Right lobe of liver (tissue), 6 donors: ENCODE data around the gene SEC14L1. TPM values are rescaled to one million over a fixed set of nuclear protein-coding genes. Genes with fewer than 3 reads are reported as not detected.
"Not testable (repeated sequence)": the region's sequence is repeated elsewhere in the genome, so short reads cannot be mapped to it uniquely, and the experiment has no call there.

Source experiments
- ATAC-seq, 4 donors: fragments of 200-7000 bp; cut with Tn5 transposase; one replicate each; pipeline ENCODE4 v1.9.1; 2020; ENCODE audit warnings: mild to moderate bottlenecking in 4 of 4, moderate library complexity in 4 of 4
- DNase-seq, 3 donors: peaks; one replicate each; pipeline ENCODE4 v3.0.0-alpha.2; 2020
- H3K27ac ChIP-seq, 3 donors: fragments of 200-600 bp; one replicate each; pipeline ENCODE4 v1.8.0; 2022
- H3K27me3 ChIP-seq, 2 donors: fragments of 200-600 bp; one replicate each; pipeline ENCODE4 v1.8.0; 2022
- H3K36me3 ChIP-seq, 4 donors: fragments of 200-600 bp; sonication (generic) in 1 of 4; one replicate each; pipeline versions ENCODE4 v1.5.1 to v1.8.0; 2017 to 2022; ENCODE audit warnings: control low read depth in 1 of 4
- H3K4me1 ChIP-seq, 4 donors: fragments of 200-600 bp; sonication (generic) in 1 of 4; one replicate each; pipeline versions ENCODE4 v1.5.1 to v1.8.0; 2017 to 2022; ENCODE audit warnings: control low read depth in 1 of 4
- H3K4me3 ChIP-seq, 3 donors: fragments of 200-600 bp; one replicate each; pipeline ENCODE4 v1.8.0; 2022
- H3K9me3 ChIP-seq, 4 donors: fragments of 200-600 bp; sonication (generic) in 1 of 4; one replicate each; pipeline versions ENCODE4 v1.5.1 to v1.8.0; 2017 to 2022; ENCODE audit warnings: control low read depth in 1 of 4
- POLR2A ChIP-seq: fragments of 450-650 bp; IDR thresholded peaks from one replicate; pipeline ENCODE4 v1.6.1; 2017; ENCODE audit warnings: antibody characterized with exemption, mild to moderate bottlenecking
- WGBS: methylation state at CpG from one replicate; pipeline ENCODE4 v1.1.6; 2018; ENCODE audit warnings: low coverage, low lambda C conversion rate; ENCODE audit not compliant: insufficient coverage; ENCODE audit errors: missing lambda C conversion rate; 5-methylcytosine and 5-hydroxymethylcytosine counted together
- intact Hi-C, 2 donors: fragments of 100-400 bp; cut with DNase I; formaldehyde crosslinking; loops; one replicate each; pipeline versions ENCODE4 v1.11.2 to v1.14.1; 2022
- total RNA-seq, 6 experiments: library from RNA; depleted of rRNA in 2 of 6; stranded (reverse); fragments of >200 nt in 2 of 6; fragmentation: NEBNext Ultra II Directional in 3 of 6; extraction: Animal tissue kit (Norgen Biotek cat#: 25700) in 3 of 6; gene quantifications; one replicate each; pipeline versions ENCODE4 v1.1.0 to v1.2.4, GENCODE V29; 2016 to 2023
- TF ChIP-seq, protein P1 (sequence below), 4 donors: fragments of 200-600 bp in 3 of 4; fragments of 450-650 bp in 1 of 4; IDR thresholded peaks; one replicate each; pipeline versions ENCODE4 v1.5.1 to v1.8.0; 2016 to 2022; ENCODE audit warnings: antibody characterized with exemption in 4 of 4, mild to moderate bottlenecking in 2 of 4
- donor health status: DM: no; HTN: yes; CAD: no.
- donor health status: DM: no; HTN: no; CAD: no.
- donor health status: DM: no; HTN: no; CAD: no.
- donor health status: DM: no; HTN: yes; CAD: no.
- donor health status: DM: no; HTN: yes; CAD: no.

SEC14L1 gene
- total RNA-seq, 6 experiments from 2014 or later: 21.5 to 44.4 (median 24.9) TPM

DNA sequence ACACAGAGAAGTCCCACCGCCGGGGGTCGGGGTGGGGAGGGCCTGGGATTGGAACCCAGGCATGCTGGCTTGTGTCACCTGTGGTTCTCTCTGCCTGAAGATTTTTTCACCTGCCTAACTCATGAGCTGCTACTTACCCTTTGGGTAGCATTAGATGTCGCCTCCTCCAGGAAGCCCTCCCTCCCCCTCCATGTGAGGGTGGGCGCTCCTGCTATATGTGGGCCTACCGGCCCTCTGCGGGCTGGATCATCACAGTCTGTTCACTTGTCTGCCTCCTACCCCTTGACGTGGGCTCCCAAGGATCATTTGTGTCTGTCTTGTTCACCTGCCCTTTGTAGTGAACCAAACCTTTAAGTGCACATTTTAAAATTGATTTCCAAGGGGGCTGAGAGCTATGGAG is 106.8 kb downstream of the SEC14L1 start:
- ATAC-seq (no peak), DNase-seq (no peak)
- H3K27ac ChIP-seq: no peak overlapping the region
- H3K36me3 ChIP-seq: no peaks in the 10 kb centered on the region
- intact Hi-C loops: loop anchor here (5.0 kb wide), 1 partner anchor 165 kb away; no protein-coding TSS in a partner anchor
- H3K9me3 ChIP-seq: no peaks in the 10 kb centered on the region
- H3K4me1 ChIP-seq: peaks cover 0 to 9% (median 2%) of the 10 kb centered on the region in 4 donors
- H3K4me3 ChIP-seq: no peak overlapping the region
- no peaks in the 10 kb centered on the region for H3K27me3 ChIP-seq
- WGBS: 4% methylated on average over 6 of the region's 8 CpGs
- TF ChIP-seq POLR2A: no peak
- TF ChIP-seq, protein P1, sequence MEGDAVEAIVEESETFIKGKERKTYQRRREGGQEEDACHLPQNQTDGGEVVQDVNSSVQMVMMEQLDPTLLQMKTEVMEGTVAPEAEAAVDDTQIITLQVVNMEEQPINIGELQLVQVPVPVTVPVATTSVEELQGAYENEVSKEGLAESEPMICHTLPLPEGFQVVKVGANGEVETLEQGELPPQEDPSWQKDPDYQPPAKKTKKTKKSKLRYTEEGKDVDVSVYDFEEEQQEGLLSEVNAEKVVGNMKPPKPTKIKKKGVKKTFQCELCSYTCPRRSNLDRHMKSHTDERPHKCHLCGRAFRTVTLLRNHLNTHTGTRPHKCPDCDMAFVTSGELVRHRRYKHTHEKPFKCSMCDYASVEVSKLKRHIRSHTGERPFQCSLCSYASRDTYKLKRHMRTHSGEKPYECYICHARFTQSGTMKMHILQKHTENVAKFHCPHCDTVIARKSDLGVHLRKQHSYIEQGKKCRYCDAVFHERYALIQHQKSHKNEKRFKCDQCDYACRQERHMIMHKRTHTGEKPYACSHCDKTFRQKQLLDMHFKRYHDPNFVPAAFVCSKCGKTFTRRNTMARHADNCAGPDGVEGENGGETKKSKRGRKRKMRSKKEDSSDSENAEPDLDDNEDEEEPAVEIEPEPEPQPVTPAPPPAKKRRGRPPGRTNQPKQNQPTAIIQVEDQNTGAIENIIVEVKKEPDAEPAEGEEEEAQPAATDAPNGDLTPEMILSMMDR (IDR thresholded peaks at IDR 0.05): no peak

DNA sequence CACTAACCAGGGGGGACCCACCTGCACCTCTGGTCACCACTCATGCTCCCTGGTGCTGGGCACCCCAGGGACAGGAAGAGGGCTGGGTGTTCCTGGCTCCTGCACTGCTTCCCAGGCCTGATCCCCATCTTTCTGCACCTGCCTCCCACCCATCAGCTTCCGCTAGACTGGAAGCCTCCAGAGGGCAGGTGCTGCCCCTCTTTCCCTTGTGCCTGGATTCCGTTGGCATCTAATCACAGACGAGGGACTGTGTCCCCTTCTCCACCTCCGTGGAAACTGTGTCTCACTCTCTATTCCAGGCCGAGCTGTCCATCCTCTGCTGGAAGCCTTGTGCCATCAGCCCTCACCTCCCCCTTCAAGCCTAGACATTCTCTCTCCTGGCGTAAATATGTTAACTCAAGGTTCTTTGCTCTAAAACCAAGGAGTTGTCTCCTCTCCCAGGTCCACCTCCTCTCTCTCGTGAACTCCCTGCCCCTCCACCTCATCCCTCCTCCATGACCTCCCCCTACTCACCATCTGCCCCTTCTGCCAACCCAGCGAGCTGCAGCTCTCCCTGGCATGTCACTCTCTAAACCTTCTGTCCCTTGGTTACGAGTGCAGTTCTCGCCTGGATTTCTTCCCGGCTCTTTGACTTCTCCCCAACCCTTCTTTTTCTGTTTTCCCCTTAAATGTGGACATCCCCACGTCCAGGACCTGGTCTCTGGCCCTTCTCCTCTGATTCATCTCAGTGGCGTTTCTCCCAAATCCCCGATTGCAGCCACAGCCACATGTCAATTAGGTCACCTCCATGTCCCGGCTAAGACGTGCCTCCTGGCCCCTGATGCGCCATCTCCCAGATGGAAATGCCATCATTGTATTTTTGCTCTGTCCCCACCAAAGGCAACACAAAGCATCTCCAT is 107.7 kb downstream of the SEC14L1 start:
- no peak overlapping the region for H3K4me3 ChIP-seq
- H3K27ac ChIP-seq: no peak overlapping the region
- TF ChIP-seq POLR2A: no peak
- TF ChIP-seq, protein P1 (IDR thresholded peaks at IDR 0.05): no peak
- peaks cover 0 to 9% (median 2%) of the 10 kb centered on the region in 4 donors for H3K4me1 ChIP-seq
- H3K9me3 ChIP-seq: no peaks in the 10 kb centered on the region
- H3K27me3 ChIP-seq: no peaks in the 10 kb centered on the region
- no peaks in the 10 kb centered on the region for H3K36me3 ChIP-seq
- intact Hi-C loops: loop anchor here (5.0 kb wide), 1 partner anchor 166 kb away; no protein-coding TSS in a partner anchor
- no peak for DNase-seq
- 60% methylated on average over 14 of the region's 17 CpGs for WGBS
- no peak for ATAC-seq

DNA sequence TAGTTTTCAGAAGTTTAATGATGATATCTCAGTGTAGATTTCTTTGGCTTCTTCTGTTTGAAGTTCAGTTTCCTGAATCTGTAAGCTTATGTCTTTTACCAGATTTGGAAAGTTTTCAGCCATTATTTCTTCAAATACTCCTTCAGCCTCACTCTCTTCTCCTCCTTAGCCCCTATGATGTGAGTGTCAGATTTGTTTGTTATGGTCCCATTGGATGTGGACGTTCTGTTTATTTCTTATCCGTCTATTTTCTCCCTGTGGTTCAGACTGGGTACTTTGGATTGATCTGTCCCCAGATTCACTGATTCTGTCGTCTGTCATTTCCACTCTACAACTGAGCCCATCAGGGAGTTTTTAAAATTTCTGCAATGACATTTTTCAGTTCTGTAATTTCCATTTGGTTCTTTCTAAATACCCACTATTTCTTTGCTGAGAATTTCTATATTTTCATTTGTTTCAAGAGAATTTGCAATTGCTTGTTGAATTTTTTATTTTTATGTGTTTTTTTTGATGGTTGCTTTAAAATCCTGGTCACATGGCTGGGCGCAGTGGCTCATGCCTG is 110.9 kb downstream of the SEC14L1 start:
- Histone ChIP-seq H3K9me3 (no peaks in the 10 kb centered on the region), H3K36me3 (no peaks in the 10 kb centered on the region), H3K4me3 (no peak overlapping the region), H3K27ac (no peak overlapping the region), H3K4me1 (peaks cover 0 to 5% (median under 1%) of the 10 kb centered on the region in 4 donors), H3K27me3 (no peaks in the 10 kb centered on the region)
- TF ChIP-seq POLR2A: no peak
- TF ChIP-seq, protein P1 (IDR thresholded peaks at IDR 0.05): no peak
- ATAC-seq: no peak
- intact Hi-C loops: loop anchor here in 1 of 2 donors (10.0 kb wide), 1 partner anchor 377 kb away; no protein-coding TSS in a partner anchor
- DNase-seq: no peak
- 72% methylated on average over 4 of the region's 4 CpGs for WGBS

GRCh38 chr17:77252306-77252705 is 111.5 kb downstream of the SEC14L1 start:
- 32% methylated on average over 5 of the region's 7 CpGs for WGBS
- H3K27me3 ChIP-seq: not testable (repeated sequence)

More at GRCh38 chr17:77252306-77252705, 111.5 kb downstream of the SEC14L1 start:
- intact Hi-C loops: loop anchor here in 1 of 2 donors (10.0 kb wide), 1 partner anchor 378 kb away; no protein-coding TSS in a partner anchor
- not testable (repeated sequence) for H3K27ac ChIP-seq, H3K9me3 ChIP-seq, DNase-seq, H3K4me1 ChIP-seq, ATAC-seq, H3K36me3 ChIP-seq, H3K4me3 ChIP-seq
